Left lung (tissue), 10 donors: ENCODE data around the gene GLB1L3. TPM values are rescaled to one million over a fixed set of nuclear protein-coding genes. Genes with fewer than 3 reads are reported as not detected.

Source experiments
- ATAC-seq: fragments of 200-7000 bp; cut with Tn5 transposase; one replicate; pipeline ENCODE4 v1.9.1; 2020; ENCODE audit warnings: moderate library complexity
- DNase-seq, 4 donors: peaks; one replicate each; pipeline ENCODE4 v3.0.0-alpha.2; 2013 to 2020
- H3K27ac ChIP-seq, 2 donors: fragments of 200-600 bp; sonication (generic) in 1 of 2; one replicate each; pipeline versions ENCODE4 v1.5.0 to v1.8.0; 2020 to 2021
- H3K27me3 ChIP-seq, 2 donors: fragments of 200-600 bp; sonication (generic) in 1 of 2; one replicate each; pipeline versions ENCODE4 v1.5.0 to v1.8.0; 2020 to 2021
- H3K36me3 ChIP-seq, 2 donors: fragments of 200-600 bp; sonication (generic) in 1 of 2; one replicate each; pipeline versions ENCODE4 v1.5.0 to v1.8.0; 2020 to 2021
- H3K4me1 ChIP-seq, 2 donors: fragments of 200-600 bp; one replicate each; pipeline ENCODE4 v1.8.0; 2021
- H3K4me3 ChIP-seq, 2 donors: fragments of 200-600 bp; sonication (generic) in 1 of 2; one replicate each; pipeline versions ENCODE4 v1.5.0 to v1.8.0; 2020 to 2021; ENCODE audit warnings: mild to moderate bottlenecking in 1 of 2
- H3K9me3 ChIP-seq, 2 donors: fragments of 200-600 bp; sonication (generic) in 1 of 2; one replicate each; pipeline versions ENCODE4 v1.5.0 to v1.8.0; 2020 to 2021
- intact Hi-C, 2 donors: fragments of 100-400 bp; cut with DNase I; formaldehyde crosslinking; loops; one replicate each; pipeline versions ENCODE4 v1.11.2 to v1.14.2; 2022
- polyA plus RNA-seq, 6 donors: library from polyadenylated mRNA; unstranded; fragments of 120-200 nt; gene quantifications; one replicate each; pipeline ENCODE4 v1.2.1, GENCODE V29; 2013; ENCODE audit not compliant: insufficient read length in 6 of 6
- total RNA-seq, 2 donors: library from RNA; stranded (reverse); fragmentation: NEBNext Ultra II Directional; extraction: Animal tissue kit (Norgen Biotek cat#: 25700); gene quantifications; one replicate each; pipeline ENCODE4 v1.2.1, GENCODE V29; 2021
- TF ChIP-seq, protein P1 (sequence below), 2 donors: fragments of 200-600 bp; sonication (generic) in 1 of 2; IDR thresholded peaks; one replicate each; pipeline versions ENCODE4 v1.5.0 to v1.8.0; 2021; ENCODE audit warnings: antibody characterized with exemption in 2 of 2
- donor health status: DM: no; HTN: yes; CAD: no.
- donor health status: DM: no; HTN: no; CAD: no.

The GLB1L3 gene
- total and polyA plus RNA-seq, 8 donors = 0.10 to 0.29 (median 0.15) TPM; not detected in 2

- Histone ChIP-seq H3K27me3 (no peaks in the 10 kb centered on the region), H3K9me3 (no peaks in the 10 kb centered on the region), H3K4me3 (no peak overlapping the region), H3K27ac (no peak overlapping the region), H3K36me3 (peaks cover 0 to 66% of the 10 kb centered on the region in 2 donors), H3K4me1 (peaks cover 0 to 7% of the 10 kb centered on the region in 2 donors)
- ATAC-seq = no peak
- no peak for DNase-seq
- intact Hi-C loops = no loop called here
- TF ChIP-seq, protein P1, sequence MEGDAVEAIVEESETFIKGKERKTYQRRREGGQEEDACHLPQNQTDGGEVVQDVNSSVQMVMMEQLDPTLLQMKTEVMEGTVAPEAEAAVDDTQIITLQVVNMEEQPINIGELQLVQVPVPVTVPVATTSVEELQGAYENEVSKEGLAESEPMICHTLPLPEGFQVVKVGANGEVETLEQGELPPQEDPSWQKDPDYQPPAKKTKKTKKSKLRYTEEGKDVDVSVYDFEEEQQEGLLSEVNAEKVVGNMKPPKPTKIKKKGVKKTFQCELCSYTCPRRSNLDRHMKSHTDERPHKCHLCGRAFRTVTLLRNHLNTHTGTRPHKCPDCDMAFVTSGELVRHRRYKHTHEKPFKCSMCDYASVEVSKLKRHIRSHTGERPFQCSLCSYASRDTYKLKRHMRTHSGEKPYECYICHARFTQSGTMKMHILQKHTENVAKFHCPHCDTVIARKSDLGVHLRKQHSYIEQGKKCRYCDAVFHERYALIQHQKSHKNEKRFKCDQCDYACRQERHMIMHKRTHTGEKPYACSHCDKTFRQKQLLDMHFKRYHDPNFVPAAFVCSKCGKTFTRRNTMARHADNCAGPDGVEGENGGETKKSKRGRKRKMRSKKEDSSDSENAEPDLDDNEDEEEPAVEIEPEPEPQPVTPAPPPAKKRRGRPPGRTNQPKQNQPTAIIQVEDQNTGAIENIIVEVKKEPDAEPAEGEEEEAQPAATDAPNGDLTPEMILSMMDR (IDR thresholded peaks at IDR 0.05) = no peak
Observed at GRCh38 chr11:134237557-134237922, 38.6 kb upstream of the GLB1L3 start.

DNA sequence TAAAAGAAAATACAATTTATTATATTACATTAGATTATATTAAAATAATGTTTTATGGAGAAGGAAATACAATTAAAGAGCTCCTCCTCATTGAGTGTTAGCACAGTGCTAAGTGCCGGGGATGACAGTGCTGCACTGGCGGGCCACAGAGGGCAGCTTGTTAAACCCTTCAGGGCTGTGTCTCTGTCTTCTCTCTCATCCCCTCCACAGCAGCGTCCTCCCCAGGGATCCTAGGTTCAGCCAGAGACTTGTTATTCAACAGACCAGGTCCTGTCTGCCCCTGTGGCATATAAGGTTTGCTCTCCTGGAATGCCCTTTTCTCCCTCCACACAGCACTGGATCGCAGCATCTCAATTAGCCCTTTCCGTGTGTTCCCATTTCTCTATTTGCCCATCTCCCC, 37.2 kb upstream of the GLB1L3 start:
- Histone ChIP-seq H3K27me3 (no peaks in the 10 kb centered on the region), H3K9me3 (no peaks in the 10 kb centered on the region), H3K27ac (no peak overlapping the region), H3K4me3 (no peak overlapping the region), H3K4me1 (no peaks in the 10 kb centered on the region), H3K36me3 (peaks cover 0 to 80% of the 10 kb centered on the region in 2 donors)
- TF ChIP-seq, protein P1 (IDR thresholded peaks at IDR 0.05) = no peak
- intact Hi-C loops = no loop called here
- ATAC-seq (no peak), DNase-seq (no peak)

DNA sequence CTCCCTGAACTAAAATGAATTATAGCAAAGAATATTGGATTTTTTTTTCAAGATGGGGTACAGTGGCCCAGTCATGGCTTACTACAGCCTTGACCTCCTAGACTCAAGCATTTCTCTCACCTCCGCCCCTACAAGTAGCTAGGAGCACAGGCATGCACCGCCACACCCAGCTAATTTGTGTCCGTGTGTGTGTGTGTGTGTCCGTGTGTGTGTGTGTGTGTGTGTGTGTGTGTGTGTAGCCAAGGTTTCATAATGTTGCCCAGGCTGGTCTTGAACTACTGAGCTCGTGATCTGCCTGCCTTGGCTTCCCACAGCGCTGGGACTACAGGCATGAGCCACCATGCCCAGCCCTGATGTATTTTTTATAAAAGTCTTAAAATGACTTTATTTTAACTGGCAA, 35.6 kb upstream of the GLB1L3 start:
- H3K4me1 ChIP-seq = no peaks in the 10 kb centered on the region
- peaks cover 0 to 88% of the 10 kb centered on the region in 2 donors for H3K36me3 ChIP-seq
- no peak overlapping the region for H3K27ac ChIP-seq
- TF ChIP-seq, protein P1 (IDR thresholded peaks at IDR 0.05) = no peak
- no peak overlapping the region for H3K4me3 ChIP-seq
- ATAC-seq = no peak
- intact Hi-C loops = no loop called here
- DNase-seq = no peak
- no peaks in the 10 kb centered on the region for H3K27me3 ChIP-seq
- no peaks in the 10 kb centered on the region for H3K9me3 ChIP-seq

DNA sequence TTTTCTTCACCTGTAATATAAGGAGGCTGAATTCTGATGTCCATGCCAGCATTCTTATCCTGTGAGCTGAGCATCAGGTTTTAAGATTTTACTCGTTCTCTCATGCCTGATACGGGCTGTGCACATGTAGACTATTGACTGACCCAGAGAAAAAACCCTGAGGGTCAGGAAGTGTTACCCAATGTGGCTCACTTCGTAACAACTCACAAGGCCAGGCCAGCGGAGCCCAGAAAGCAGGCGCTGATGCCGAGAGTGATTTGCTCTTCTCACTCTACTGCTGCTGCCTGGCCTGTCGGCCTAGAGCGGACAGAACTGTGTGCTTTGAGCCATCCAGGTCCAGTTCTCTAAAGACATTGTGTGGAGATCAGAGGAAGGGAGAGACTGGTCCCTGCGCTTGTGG, 33.8 kb upstream of the GLB1L3 start:
- Histone ChIP-seq H3K36me3 (peaks cover 0 to 96% of the 10 kb centered on the region in 2 donors), H3K27ac (no peak overlapping the region), H3K4me3 (no peak overlapping the region), H3K9me3 (no peaks in the 10 kb centered on the region), H3K4me1 (no peaks in the 10 kb centered on the region), H3K27me3 (no peaks in the 10 kb centered on the region)
- intact Hi-C loops = no loop called here
- DNase-seq (no peak), ATAC-seq (no peak)
- TF ChIP-seq, protein P1 (IDR thresholded peaks at IDR 0.05) = no peak

DNA sequence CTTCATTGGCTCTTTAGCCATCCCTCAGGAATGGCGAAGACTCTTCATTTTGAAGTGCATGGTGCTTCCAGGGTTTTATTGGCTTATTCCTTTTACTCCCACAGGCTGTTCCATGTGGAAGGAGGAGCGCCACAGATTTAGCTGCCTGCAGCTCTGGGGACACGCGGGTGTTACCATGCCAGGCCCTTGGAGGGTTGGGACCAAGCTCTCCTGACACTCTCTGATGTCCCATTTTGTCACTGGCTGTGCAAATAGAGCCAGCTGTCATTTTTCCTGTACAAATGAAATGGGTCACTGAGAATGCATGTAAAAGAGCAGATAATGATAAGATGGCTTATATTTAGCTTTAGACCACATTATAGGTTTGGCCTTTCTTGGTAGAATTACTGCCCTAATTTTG, 32.3 kb upstream of the GLB1L3 start:
- Histone ChIP-seq H3K9me3 (no peaks in the 10 kb centered on the region), H3K36me3 (peaks cover 0 to 96% of the 10 kb centered on the region in 2 donors), H3K4me1 (no peaks in the 10 kb centered on the region), H3K4me3 (no peak overlapping the region), H3K27me3 (no peaks in the 10 kb centered on the region), H3K27ac (no peak overlapping the region)
- TF ChIP-seq, protein P1 (IDR thresholded peaks at IDR 0.05) = no peak
- ATAC-seq = no peak
- DNase-seq = no peak
- intact Hi-C loops = no loop called here
